ENCODE results near the gene LNP1. TPM values are rescaled to one million over a fixed set of nuclear protein-coding genes. Genes with fewer than 3 reads are reported as not detected.

LNP1 gene
- total and polyA plus RNA-seq, 2 donors from 2014 or later = 1.7 to 4.4 TPM

DNA sequence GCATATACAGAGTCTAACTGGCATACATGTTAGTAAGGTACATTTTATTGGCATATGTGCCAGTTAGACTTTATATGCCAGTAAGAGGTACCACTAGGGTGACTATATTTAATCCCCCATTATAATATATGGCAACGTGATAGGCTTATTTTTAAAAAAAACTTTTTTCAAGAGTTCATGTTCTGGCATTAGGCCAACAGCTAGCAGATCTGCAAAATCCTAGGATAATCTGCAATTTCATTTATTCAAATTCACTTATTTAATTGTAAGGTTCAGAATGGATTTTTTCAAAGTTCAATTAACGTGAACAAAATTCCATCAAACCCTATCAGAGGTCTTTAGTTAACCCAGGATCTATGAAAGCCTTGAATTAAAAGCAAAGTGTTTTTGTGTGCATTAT is 34.9 kb upstream of the LNP1 start:
- FAIRE-seq (no peak), DNase-seq (no peak)
- TF ChIP-seq, protein P1, sequence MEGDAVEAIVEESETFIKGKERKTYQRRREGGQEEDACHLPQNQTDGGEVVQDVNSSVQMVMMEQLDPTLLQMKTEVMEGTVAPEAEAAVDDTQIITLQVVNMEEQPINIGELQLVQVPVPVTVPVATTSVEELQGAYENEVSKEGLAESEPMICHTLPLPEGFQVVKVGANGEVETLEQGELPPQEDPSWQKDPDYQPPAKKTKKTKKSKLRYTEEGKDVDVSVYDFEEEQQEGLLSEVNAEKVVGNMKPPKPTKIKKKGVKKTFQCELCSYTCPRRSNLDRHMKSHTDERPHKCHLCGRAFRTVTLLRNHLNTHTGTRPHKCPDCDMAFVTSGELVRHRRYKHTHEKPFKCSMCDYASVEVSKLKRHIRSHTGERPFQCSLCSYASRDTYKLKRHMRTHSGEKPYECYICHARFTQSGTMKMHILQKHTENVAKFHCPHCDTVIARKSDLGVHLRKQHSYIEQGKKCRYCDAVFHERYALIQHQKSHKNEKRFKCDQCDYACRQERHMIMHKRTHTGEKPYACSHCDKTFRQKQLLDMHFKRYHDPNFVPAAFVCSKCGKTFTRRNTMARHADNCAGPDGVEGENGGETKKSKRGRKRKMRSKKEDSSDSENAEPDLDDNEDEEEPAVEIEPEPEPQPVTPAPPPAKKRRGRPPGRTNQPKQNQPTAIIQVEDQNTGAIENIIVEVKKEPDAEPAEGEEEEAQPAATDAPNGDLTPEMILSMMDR (IDR thresholded peaks at IDR 0.05; ENCODE audit: borderline replicate concordance, extremely low read depth, insufficient read depth) = no peak
- H3K9ac ChIP-seq (ENCODE audit: low read length in 3 of 3) = no peak overlapping the region
- intact Hi-C loops (cut with DNase I) = no loop called here
- no peaks in the 10 kb centered on the region for H3K27me3 ChIP-seq (ENCODE audit: control insufficient read depth, insufficient read depth, low read length)
- peaks cover 5 to 37% (median 9%) of the 10 kb centered on the region in 3 donors for H3K36me3 ChIP-seq (ENCODE audit: control insufficient read depth in 2 of 3, insufficient read depth in 3 of 3, low read length in 3 of 3)
- no peaks in the 10 kb centered on the region for H3K4me1 ChIP-seq (ENCODE audit: control insufficient read depth in 2 of 3, insufficient read depth in 2 of 3, low read depth in 1 of 3, low read length in 3 of 3)
- H3K27ac ChIP-seq (ENCODE audit: low read depth in 2 of 2, low read length in 2 of 2) = no peak overlapping the region
- H3K4me3 ChIP-seq (ENCODE audit: low read length in 3 of 3) = no peak overlapping the region
- no peaks in the 10 kb centered on the region for H3K9me3 ChIP-seq (ENCODE audit: control insufficient read depth in 2 of 3, insufficient read depth in 1 of 3, low read length in 3 of 3)

DNA sequence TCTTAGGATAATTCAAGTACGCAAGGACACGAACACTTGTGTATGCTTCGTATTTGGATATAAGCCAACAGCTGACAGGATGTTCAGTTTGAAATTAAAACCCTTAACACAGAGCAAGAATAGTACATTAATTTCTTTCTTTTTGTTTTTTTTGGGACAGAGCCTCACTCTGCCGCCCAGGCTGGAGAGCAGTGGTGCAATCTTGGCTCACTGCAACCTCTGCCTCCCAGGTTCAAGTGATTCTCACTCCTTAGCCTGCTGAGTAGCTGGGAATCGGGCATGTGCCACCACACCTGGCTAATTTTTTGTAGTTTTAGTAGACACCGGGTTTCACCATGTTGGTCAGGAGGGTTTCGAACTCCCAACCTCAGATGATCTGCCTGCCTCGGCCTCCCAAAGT is 32.9 kb upstream of the LNP1 start:
- intact Hi-C loops (cut with DNase I) = no loop called here
- TF ChIP-seq, protein P1 (IDR thresholded peaks at IDR 0.05; ENCODE audit: borderline replicate concordance, extremely low read depth, insufficient read depth) = no peak
- H3K27ac ChIP-seq (ENCODE audit: low read depth in 2 of 2, low read length in 2 of 2) = no peak overlapping the region
- FAIRE-seq (no peak), DNase-seq (no peak)
- no peak overlapping the region for H3K9ac ChIP-seq (ENCODE audit: low read length in 3 of 3)
- H3K4me3 ChIP-seq (ENCODE audit: low read length in 3 of 3) = no peak overlapping the region
- H3K9me3 ChIP-seq (ENCODE audit: control insufficient read depth in 2 of 3, insufficient read depth in 1 of 3, low read length in 3 of 3) = no peaks in the 10 kb centered on the region
- no peaks in the 10 kb centered on the region for H3K4me1 ChIP-seq (ENCODE audit: control insufficient read depth in 2 of 3, insufficient read depth in 2 of 3, low read depth in 1 of 3, low read length in 3 of 3)
- no peaks in the 10 kb centered on the region for H3K27me3 ChIP-seq (ENCODE audit: control insufficient read depth, insufficient read depth, low read length)
- H3K36me3 ChIP-seq (ENCODE audit: control insufficient read depth in 2 of 3, insufficient read depth in 3 of 3, low read length in 3 of 3) = peaks cover 5 to 42% (median 15%) of the 10 kb centered on the region in 3 donors

DNA sequence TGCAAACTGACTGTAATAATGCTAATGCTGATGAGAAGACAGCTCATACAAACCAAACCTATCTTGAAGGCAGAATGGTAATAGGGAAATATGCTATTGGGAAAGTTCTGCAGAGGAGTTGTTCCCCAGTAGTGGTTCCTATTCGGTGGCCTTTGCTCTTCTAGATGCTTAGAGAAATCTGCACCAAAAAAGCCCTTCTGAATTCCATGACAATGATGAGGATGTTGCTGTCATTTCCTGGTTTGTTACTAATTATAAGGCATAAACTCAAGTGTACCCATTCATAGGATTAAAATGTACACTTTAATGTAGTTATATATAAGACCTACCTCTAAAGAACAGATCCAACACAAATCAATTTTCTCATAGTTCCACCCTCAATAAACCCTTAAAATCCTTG is 30.6 kb upstream of the LNP1 start:
- Histone ChIP-seq H3K9me3 (ENCODE audit: control insufficient read depth in 2 of 3, insufficient read depth in 1 of 3, low read length in 3 of 3) (no peaks in the 10 kb centered on the region), H3K27me3 (ENCODE audit: control insufficient read depth, insufficient read depth, low read length) (no peaks in the 10 kb centered on the region), H3K27ac (ENCODE audit: low read depth in 2 of 2, low read length in 2 of 2) (no peak overlapping the region), H3K9ac (ENCODE audit: low read length in 3 of 3) (no peak overlapping the region), H3K4me3 (ENCODE audit: low read length in 3 of 3) (no peak overlapping the region), H3K36me3 (ENCODE audit: control insufficient read depth in 2 of 3, insufficient read depth in 3 of 3, low read length in 3 of 3) (peaks cover 7 to 36% (median 15%) of the 10 kb centered on the region in 3 donors), H3K4me1 (ENCODE audit: control insufficient read depth in 2 of 3, insufficient read depth in 2 of 3, low read depth in 1 of 3, low read length in 3 of 3) (peaks cover 0 to 14% (median 0%) of the 10 kb centered on the region in 3 donors)
- TF ChIP-seq, protein P1 (IDR thresholded peaks at IDR 0.05; ENCODE audit: borderline replicate concordance, extremely low read depth, insufficient read depth) = no peak
- no peak for FAIRE-seq
- no peak for DNase-seq
- intact Hi-C loops (cut with DNase I) = no loop called here

DNA sequence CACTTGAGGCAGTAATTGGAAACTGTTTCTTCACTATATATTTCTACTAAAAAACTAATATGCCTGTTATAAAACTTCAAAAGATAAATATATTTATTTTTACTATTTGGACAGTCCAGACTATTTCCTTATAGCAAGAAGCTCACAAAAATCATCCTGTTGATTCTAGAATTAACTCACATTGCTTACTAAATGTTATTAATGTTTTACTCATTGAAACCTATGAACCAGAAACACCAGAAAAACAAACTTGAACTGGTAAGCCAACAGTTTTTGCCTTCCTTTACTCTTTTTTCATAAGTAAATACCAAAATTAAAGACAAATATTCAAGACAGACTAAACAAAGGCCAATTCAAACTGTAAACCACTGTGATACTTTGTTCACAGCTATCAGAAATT is 26.8 kb upstream of the LNP1 start:
- Histone ChIP-seq H3K27ac (ENCODE audit: low read depth in 2 of 2, low read length in 2 of 2) (peak overlapping the region; percentile 34 to 51), H3K36me3 (ENCODE audit: control insufficient read depth in 2 of 3, insufficient read depth in 3 of 3, low read length in 3 of 3) (peaks cover 16 to 34% (median 19%) of the 10 kb centered on the region in 3 donors), H3K9me3 (ENCODE audit: control insufficient read depth in 2 of 3, insufficient read depth in 1 of 3, low read length in 3 of 3) (no peaks in the 10 kb centered on the region), H3K4me3 (ENCODE audit: low read length in 3 of 3) (peak overlapping the region in 1 of 3 donors; percentile 18), H3K9ac (ENCODE audit: low read length in 3 of 3) (no peak overlapping the region), H3K4me1 (ENCODE audit: control insufficient read depth in 2 of 3, insufficient read depth in 2 of 3, low read depth in 1 of 3, low read length in 3 of 3) (peaks cover 0 to 14% (median 0%) of the 10 kb centered on the region in 3 donors), H3K27me3 (ENCODE audit: control insufficient read depth, insufficient read depth, low read length) (no peaks in the 10 kb centered on the region)
- TF ChIP-seq, protein P1 (IDR thresholded peaks at IDR 0.05; ENCODE audit: borderline replicate concordance, extremely low read depth, insufficient read depth) = no peak
- intact Hi-C loops (cut with DNase I) = no loop called here
- DNase-seq (no peak), FAIRE-seq (peak; percentile 90)

All from kidney (tissue), 14 donors.